ENCODE data around the gene HEBP2. TPM values are rescaled to one million over a fixed set of nuclear protein-coding genes. Genes with fewer than 3 reads are reported as not detected.

Gene HEBP2
- total RNA-seq, 1 experiment from 2014 or later = 58.9 TPM

DNA sequence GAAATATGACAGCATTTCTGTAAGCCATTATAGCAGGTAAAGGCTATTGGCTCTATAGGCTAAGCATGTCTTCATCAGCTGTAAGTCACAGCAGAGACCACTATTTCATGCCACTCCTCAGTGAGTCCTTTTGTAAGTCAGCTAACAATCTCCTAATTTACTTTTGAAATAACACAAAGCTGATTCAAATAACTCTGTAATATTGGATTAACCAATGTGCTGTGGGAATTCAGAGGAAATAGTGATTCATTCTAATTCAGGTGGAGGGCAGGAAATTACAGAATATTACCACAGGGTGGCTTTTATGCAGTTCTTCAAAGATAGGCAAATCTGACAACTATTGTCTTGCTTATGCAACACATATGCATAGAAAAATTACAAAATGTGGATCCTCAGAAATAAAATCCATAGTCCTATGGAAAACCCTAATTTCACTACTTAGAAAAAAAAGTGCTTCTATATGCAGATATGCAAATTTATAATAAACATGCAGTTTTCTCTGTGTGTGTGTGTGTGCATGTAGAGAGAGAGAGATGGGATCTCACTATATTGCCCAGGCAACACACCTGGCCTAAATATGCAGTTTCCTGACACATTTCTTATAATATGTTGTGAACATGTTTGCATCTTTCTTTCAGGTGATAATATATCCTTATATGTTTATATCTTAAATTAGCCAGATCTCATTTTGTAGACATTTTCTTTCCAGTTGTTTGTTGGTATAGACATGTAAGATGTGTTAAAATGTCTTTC is 31.1 kb upstream of the HEBP2 start:
- H3K4me1 ChIP-seq (ENCODE audit: insufficient read depth, low read length) = peaks cover 13% of the 10 kb centered on the region
- H3K9me3 ChIP-seq (ENCODE audit: low read length) = no peaks in the 10 kb centered on the region
- H4K20me1 ChIP-seq (ENCODE audit: low read length) = no peaks in the 10 kb centered on the region
- TF ChIP-seq CTCF (conservative IDR thresholded peaks at IDR 0.05; ENCODE audit: low read depth, low read length) = peak; percentile 43
- no peak for TF ChIP-seq EZH2 (IDR thresholded peaks at IDR 0.05; ENCODE audit: low read length, unreplicated experiment)
- H2AFZ ChIP-seq (ENCODE audit: low read length) = no peak overlapping the region
- H3K4me3 ChIP-seq (ENCODE audit: low read length) = no peak overlapping the region
- BruUV-seq (replicated peaks) = no TSS peak
- H3K9ac ChIP-seq (ENCODE audit: low read length) = no peak overlapping the region
- ATAC-seq = peak; percentile 42; the same call in 1 of the 2 replicates
- no peaks in the 10 kb centered on the region for H3F3A ChIP-seq (ENCODE audit: low read length, unreplicated experiment)
- ChIA-PET CTCF (no interaction called here), POLR2A (ENCODE audit: unreplicated experiment) (no interaction called here)
- no peaks in the 10 kb centered on the region for H3K36me3 ChIP-seq (ENCODE audit: low read depth, low read length)
- peak; percentile 54 for DNase-seq
- no peaks in the 10 kb centered on the region for H3K79me2 ChIP-seq (ENCODE audit: low read length)
- no peaks in the 10 kb centered on the region for H3K9me2 ChIP-seq (replicated peaks; ENCODE audit: low read length)
- intact Hi-C loops (cut with micrococcal nuclease) = no loop called here
- no peak overlapping the region for H3K4me2 ChIP-seq (ENCODE audit: low read length)
- H3K27me3 ChIP-seq (ENCODE audit: low read length) = no peaks in the 10 kb centered on the region
- H3K27ac ChIP-seq (ENCODE audit: low read length) = no peak overlapping the region

GRCh38 chr6:138374230-138374629 is 29.8 kb upstream of the HEBP2 start:
- intact Hi-C loops (cut with micrococcal nuclease) = no loop called here
- Histone ChIP-seq H3K4me2 (ENCODE audit: low read length) (no peak overlapping the region), H3K4me3 (ENCODE audit: low read length) (no peak overlapping the region), H2AFZ (ENCODE audit: low read length) (no peak overlapping the region), H3K9me2 (replicated peaks; ENCODE audit: low read length) (no peaks in the 10 kb centered on the region), H3K27ac (ENCODE audit: low read length) (no peak overlapping the region), H3F3A (ENCODE audit: low read length, unreplicated experiment) (no peaks in the 10 kb centered on the region), H3K4me1 (ENCODE audit: insufficient read depth, low read length) (peaks cover 13% of the 10 kb centered on the region), H4K20me1 (ENCODE audit: low read length) (no peaks in the 10 kb centered on the region), H3K27me3 (ENCODE audit: low read length) (no peaks in the 10 kb centered on the region), H3K36me3 (ENCODE audit: low read depth, low read length) (no peaks in the 10 kb centered on the region), H3K79me2 (ENCODE audit: low read length) (no peaks in the 10 kb centered on the region), H3K9me3 (ENCODE audit: low read length) (no peaks in the 10 kb centered on the region), H3K9ac (ENCODE audit: low read length) (no peak overlapping the region)
- no peak for TF ChIP-seq CTCF (conservative IDR thresholded peaks at IDR 0.05; ENCODE audit: low read depth, low read length)
- no peak for TF ChIP-seq EZH2 (IDR thresholded peaks at IDR 0.05; ENCODE audit: low read length, unreplicated experiment)
- TF ChIP-seq EZH2phosphoT487 (IDR thresholded peaks at IDR 0.05; ENCODE audit: borderline replicate concordance, low read length) = no peak
- ChIA-PET CTCF (no interaction called here), POLR2A (ENCODE audit: unreplicated experiment) (no interaction called here)
- DNase-seq = no peak
- no peak for ATAC-seq
- no TSS peak for BruUV-seq (replicated peaks)

- Histone ChIP-seq H3K4me3 (ENCODE audit: low read length) (no peak overlapping the region), H3K9me3 (ENCODE audit: low read length) (no peaks in the 10 kb centered on the region), H2AFZ (ENCODE audit: low read length) (no peak overlapping the region), H3F3A (ENCODE audit: low read length, unreplicated experiment) (no peaks in the 10 kb centered on the region), H3K9ac (ENCODE audit: low read length) (no peak overlapping the region), H3K27me3 (ENCODE audit: low read length) (no peaks in the 10 kb centered on the region), H3K79me2 (ENCODE audit: low read length) (no peaks in the 10 kb centered on the region), H3K27ac (ENCODE audit: low read length) (no peak overlapping the region), H3K9me2 (replicated peaks; ENCODE audit: low read length) (no peaks in the 10 kb centered on the region), H4K20me1 (ENCODE audit: low read length) (no peaks in the 10 kb centered on the region), H3K4me1 (ENCODE audit: insufficient read depth, low read length) (peaks cover 13% of the 10 kb centered on the region), H3K36me3 (ENCODE audit: low read depth, low read length) (no peaks in the 10 kb centered on the region), H3K4me2 (ENCODE audit: low read length) (no peak overlapping the region)
- DNase-seq = no peak
- BruUV-seq (replicated peaks) = no TSS peak
- ChIA-PET CTCF (no interaction called here), POLR2A (ENCODE audit: unreplicated experiment) (no interaction called here)
- intact Hi-C loops (cut with micrococcal nuclease) = no loop called here
- TF ChIP-seq CTCF (conservative IDR thresholded peaks at IDR 0.05; ENCODE audit: low read depth, low read length) = no peak
- no peak for TF ChIP-seq EZH2phosphoT487 (IDR thresholded peaks at IDR 0.05; ENCODE audit: borderline replicate concordance, low read length)
- no peak for TF ChIP-seq EZH2 (IDR thresholded peaks at IDR 0.05; ENCODE audit: low read length, unreplicated experiment)
- ATAC-seq = no peak
Observed at GRCh38 chr6:138374815-138375214, 29.2 kb upstream of the HEBP2 start.
